GM12878 (cell line): Measurements from ENCODE around the gene EYS. TPM values are rescaled to one million over a fixed set of nuclear protein-coding genes. Genes with fewer than 3 reads are reported as not detected.

Experiments used
- ATAC-seq: fragments of 200-7000 bp; cut with Tn5 transposase; 3 replicates; pipeline ENCODE4 v1.9.1; 2020; ENCODE audit warnings: mild to moderate bottlenecking, moderate library complexity
- BruUV-seq: library from RNA; stranded (reverse); fragments of 400-500 nt; replicated peaks from 2 replicates; lab custom pipeline; 2021; lab: Mats Ljungman, UMichigan
- CTCF ChIA-PET: fragments of 300-600 bp; sonication (Branson Sonifier 250); formaldehyde crosslinking; extraction: SDS; loops from one replicate; lab custom pipeline; 2021; ENCODE audit warnings: inconsistent platforms; lab: Yijun Ruan, JAX
- POLR2A ChIA-PET: fragments of 350-600 bp; formaldehyde crosslinking; extraction: SDS; loops from one replicate; lab custom pipeline; 2021; ENCODE audit warnings: inconsistent platforms; lab: Charles Lee
- RAD21 ChIA-PET: fragments of 300-600 bp; sonication (Branson Sonifier 250); formaldehyde crosslinking; loops from one replicate; lab custom pipeline; 2023; ENCODE audit warnings: antibody characterized with exemption; ENCODE audit not compliant: unreplicated experiment; lab: Charles Lee
- SMC1A ChIA-PET: fragments of 300-600 bp; sonication (Branson Sonifier 250); formaldehyde crosslinking; loops from one replicate; lab custom pipeline; 2023; ENCODE audit not compliant: unreplicated experiment, uncharacterized antibody; lab: Charles Lee
- DNase-seq: peaks from one replicate; pipeline ENCODE4 v3.0.0-alpha.2; 2011; ENCODE audit warnings: low read depth, low spot score
- FAIRE-seq: peaks from 3 replicates; lab custom pipeline; 2011; peaks lifted over from hg19 to GRCh38; lab: Jason Lieb, UNC
- H2AFZ ChIP-seq: 2 replicates; pipeline ENCODE4 v1.6.0; 2011; ENCODE audit warnings: low read depth, low read length, control low read depth; ENCODE audit not compliant: control insufficient read depth
- H3K27ac ChIP-seq: 2 replicates; pipeline ENCODE4 v1.5.1; 2011; ENCODE audit warnings: control low read depth; ENCODE audit not compliant: control insufficient read depth, insufficient read depth
- H3K27me3 ChIP-seq, 2 experiments: replicated peaks in 1 of 2; 2 replicates each; pipeline versions ENCODE4 v1.6.0 to v1.6.1; 2011; ENCODE audit warnings: low read length in 1 of 2; ENCODE audit not compliant: control insufficient read depth in 2 of 2, insufficient read depth in 2 of 2
- H3K36me3 ChIP-seq, 2 experiments: 2 replicates each; pipeline ENCODE4 v1.5.1; 2011; ENCODE audit warnings: low read length in 1 of 2; ENCODE audit not compliant: control insufficient read depth in 2 of 2, insufficient read depth in 2 of 2
- H3K4me1 ChIP-seq: 2 replicates; pipeline ENCODE4 v1.6.1; 2011; ENCODE audit warnings: mild to moderate bottlenecking, low read length, moderate library complexity, mixed read lengths; ENCODE audit not compliant: control insufficient read depth, insufficient read depth
- H3K4me2 ChIP-seq: 2 replicates; pipeline ENCODE4 v1.6.0; 2011; ENCODE audit warnings: control low read depth; ENCODE audit not compliant: control insufficient read depth, insufficient read depth
- H3K4me3 ChIP-seq: fragments of 200-600 bp; sonication (generic); 2 replicates; pipeline ENCODE4 v1.5.1; 2016
- H3K79me2 ChIP-seq: 2 replicates; pipeline ENCODE4 v1.6.0; 2011; ENCODE audit warnings: low read length; ENCODE audit not compliant: control insufficient read depth, insufficient read depth
- H3K9ac ChIP-seq: 2 replicates; pipeline ENCODE4 v1.8.0; 2011; ENCODE audit warnings: low read length, control low read depth, mixed read lengths; ENCODE audit not compliant: control insufficient read depth, insufficient read depth
- H3K9me3 ChIP-seq: replicated peaks from 3 replicates; pipeline ENCODE4 v1.5.1; 2011; ENCODE audit warnings: mild to moderate bottlenecking, low read length; ENCODE audit not compliant: control insufficient read depth, insufficient read depth
- H4K20me1 ChIP-seq: 2 replicates; pipeline ENCODE4 v1.6.0; 2011; ENCODE audit not compliant: control insufficient read depth, insufficient read depth
- TCF12 ChIP-seq: IDR thresholded peaks from 2 replicates; pipeline ENCODE4 v1.6.1; 2011; ENCODE audit warnings: low read depth, mild to moderate bottlenecking, low read length
- WGBS: methylation state at CpG from one replicate; pipeline ENCODE4 v1.1.6; 2016; ENCODE audit warnings: low lambda C conversion rate; ENCODE audit not compliant: insufficient replicate concordance, insufficient coverage; ENCODE audit errors: missing lambda C conversion rate; 5-methylcytosine and 5-hydroxymethylcytosine counted together
- in situ Hi-C: fragments of 300-500 bp; cut with MboI; formaldehyde crosslinking; loops from 9 replicates; pipeline ENCODE4 v1.14.3; 2018; ENCODE audit warnings: mixed read lengths
- intact Hi-C: fragments of 100-400 bp; cut with micrococcal nuclease; formaldehyde crosslinking; loops from one replicate; pipeline ENCODE4 v1.14.2; 2022; ENCODE audit not compliant: unreplicated experiment
- polyA plus RNA-seq, 11 experiments: library from polyadenylated mRNA; depleted of rRNA in 4 of 11; unstranded in 6 of 11; stranded (reverse) in 5 of 11; fragments of >200 nt; fragmentation: Nextera tagmentation in 4 of 11; fragmentation: Illumina TruSeq in 1 of 11; extraction: Ambion mirVana in 4 of 11; extraction: Trizol in 1 of 11; gene quantifications; 1 replicate in 1 of 11; 2 replicates in 10 of 11; pipeline versions ENCODE4 v1.2.1 to v1.2.3, GENCODE V29; 2011 to 2016; ENCODE audit warnings: inconsistent platforms in 2 of 11, missing spikeins in 2 of 11, low read depth in 1 of 11
- total RNA-seq, 4 experiments: library from RNA; depleted of rRNA in 3 of 4; stranded (reverse); fragments of >200 nt in 3 of 4; fragmentation: Illumina TruSeq in 1 of 4; extraction: Trizol in 1 of 4; gene quantifications; 2 replicates each; pipeline versions ENCODE4 v1.2.1 to v1.2.3, GENCODE V29; 2013 to 2021
- TF ChIP-seq, protein P1 (sequence below): IDR thresholded peaks from 2 replicates; pipeline ENCODE4 v1.6.1; 2012; ENCODE audit warnings: improper control_type of control experiment, low read depth, low read length; ENCODE audit not compliant: insufficient replicate concordance
- TF ChIP-seq, protein P2 (sequence below): IDR thresholded peaks from 2 replicates; pipeline ENCODE4 v1.6.1; 2011; ENCODE audit warnings: low read depth, low read length, improper control_type of control experiment, borderline replicate concordance
- TF ChIP-seq, protein P3 (sequence below): fragments of 450-650 bp; IDR thresholded peaks from 2 replicates; pipeline ENCODE4 v1.6.1; 2016; ENCODE audit warnings: mild to moderate bottlenecking
- TF ChIP-seq, protein P4 (sequence below): IDR thresholded peaks from 2 replicates; pipeline ENCODE4 v1.6.1; 2011; ENCODE audit warnings: mild to moderate bottlenecking, low read depth, low read length, moderate library complexity; ENCODE audit not compliant: insufficient replicate concordance

The EYS gene
- total and polyA plus RNA-seq, 10 of the 15 experiments (the other 5 are each of a cell fraction or from before 2014, with no cell fraction given), result under 0.01 to 0.14 (median 0.02) TPM; not detected in 1

DNA sequence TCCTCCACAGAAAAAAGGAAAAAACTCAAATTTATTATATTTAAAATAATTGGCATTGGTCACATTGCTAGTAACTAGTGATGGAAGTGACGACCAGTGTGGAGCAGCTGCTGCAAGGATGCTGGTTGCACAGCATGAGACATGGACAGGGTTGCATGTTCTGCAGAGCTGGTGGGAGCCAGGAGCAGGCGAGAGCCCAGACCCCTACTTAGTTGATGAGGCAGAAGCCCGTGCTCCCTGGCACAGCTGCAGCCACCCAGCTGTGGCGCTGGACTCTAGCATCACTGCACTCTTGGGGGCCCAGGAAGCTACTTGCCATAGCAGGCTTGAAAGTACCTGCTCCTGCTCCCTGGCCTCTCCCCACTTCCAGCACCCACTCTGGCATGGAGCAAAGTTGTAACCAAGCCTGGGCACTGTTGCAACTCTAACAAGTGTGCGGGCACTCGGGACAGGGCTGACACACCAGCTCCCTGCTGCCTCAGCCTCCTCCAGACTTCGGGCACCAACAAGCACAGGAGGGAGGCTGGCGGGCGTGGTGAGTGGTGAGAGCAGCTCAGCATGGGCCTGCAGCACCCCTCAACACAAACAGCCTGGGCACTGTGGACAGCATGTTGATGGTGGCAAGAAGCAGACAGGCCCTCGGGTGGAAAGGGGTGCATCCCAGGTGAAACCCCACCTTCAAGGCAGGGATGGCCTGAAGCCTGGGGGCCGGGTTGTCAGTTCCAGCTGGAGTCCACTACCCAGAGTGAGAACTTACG is 69.6 kb downstream of the EYS start (continued):
- TF ChIP-seq, protein P1, sequence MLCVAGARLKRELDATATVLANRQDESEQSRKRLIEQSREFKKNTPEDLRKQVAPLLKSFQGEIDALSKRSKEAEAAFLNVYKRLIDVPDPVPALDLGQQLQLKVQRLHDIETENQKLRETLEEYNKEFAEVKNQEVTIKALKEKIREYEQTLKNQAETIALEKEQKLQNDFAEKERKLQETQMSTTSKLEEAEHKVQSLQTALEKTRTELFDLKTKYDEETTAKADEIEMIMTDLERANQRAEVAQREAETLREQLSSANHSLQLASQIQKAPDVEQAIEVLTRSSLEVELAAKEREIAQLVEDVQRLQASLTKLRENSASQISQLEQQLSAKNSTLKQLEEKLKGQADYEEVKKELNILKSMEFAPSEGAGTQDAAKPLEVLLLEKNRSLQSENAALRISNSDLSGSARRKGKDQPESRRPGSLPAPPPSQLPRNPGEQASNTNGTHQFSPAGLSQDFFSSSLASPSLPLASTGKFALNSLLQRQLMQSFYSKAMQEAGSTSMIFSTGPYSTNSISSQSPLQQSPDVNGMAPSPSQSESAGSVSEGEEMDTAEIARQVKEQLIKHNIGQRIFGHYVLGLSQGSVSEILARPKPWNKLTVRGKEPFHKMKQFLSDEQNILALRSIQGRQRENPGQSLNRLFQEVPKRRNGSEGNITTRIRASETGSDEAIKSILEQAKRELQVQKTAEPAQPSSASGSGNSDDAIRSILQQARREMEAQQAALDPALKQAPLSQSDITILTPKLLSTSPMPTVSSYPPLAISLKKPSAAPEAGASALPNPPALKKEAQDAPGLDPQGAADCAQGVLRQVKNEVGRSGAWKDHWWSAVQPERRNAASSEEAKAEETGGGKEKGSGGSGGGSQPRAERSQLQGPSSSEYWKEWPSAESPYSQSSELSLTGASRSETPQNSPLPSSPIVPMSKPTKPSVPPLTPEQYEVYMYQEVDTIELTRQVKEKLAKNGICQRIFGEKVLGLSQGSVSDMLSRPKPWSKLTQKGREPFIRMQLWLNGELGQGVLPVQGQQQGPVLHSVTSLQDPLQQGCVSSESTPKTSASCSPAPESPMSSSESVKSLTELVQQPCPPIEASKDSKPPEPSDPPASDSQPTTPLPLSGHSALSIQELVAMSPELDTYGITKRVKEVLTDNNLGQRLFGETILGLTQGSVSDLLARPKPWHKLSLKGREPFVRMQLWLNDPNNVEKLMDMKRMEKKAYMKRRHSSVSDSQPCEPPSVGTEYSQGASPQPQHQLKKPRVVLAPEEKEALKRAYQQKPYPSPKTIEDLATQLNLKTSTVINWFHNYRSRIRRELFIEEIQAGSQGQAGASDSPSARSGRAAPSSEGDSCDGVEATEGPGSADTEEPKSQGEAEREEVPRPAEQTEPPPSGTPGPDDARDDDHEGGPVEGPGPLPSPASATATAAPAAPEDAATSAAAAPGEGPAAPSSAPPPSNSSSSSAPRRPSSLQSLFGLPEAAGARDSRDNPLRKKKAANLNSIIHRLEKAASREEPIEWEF, result no peak
- no peak for TF ChIP-seq TCF12

DNA sequence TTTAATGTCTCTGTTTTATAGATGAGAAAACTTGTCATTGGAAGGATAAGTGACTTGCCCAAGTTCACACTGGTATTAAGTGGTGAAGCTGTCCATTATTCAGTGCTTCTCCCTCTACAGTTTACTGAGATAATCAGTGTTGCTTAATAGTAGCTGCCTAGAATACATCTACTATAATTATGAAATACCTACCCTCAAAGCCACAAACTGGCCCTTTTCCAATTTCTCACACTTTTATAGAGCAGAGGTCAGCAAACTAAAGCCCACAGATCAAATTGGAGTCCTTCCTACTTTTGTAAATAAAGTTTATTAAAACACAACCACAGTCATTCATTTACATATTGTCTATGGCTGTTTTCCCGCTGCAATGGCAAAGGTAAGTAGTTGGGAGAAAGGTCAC is 73.5 kb downstream of the EYS start:
- ATAC-seq (no peak), DNase-seq (no peak)
- SMC1A ChIA-PET, result no interaction called here

More for the DNA sequence above, 73.5 kb downstream of the EYS start:
- FAIRE-seq, result no peak
- in situ Hi-C loops (no loop called here), intact Hi-C loops (no loop called here)
- Histone ChIP-seq H3K79me2 (no peaks in the 10 kb centered on the region), H3K36me3 (no peaks in the 10 kb centered on the region), H3K4me1 (no peaks in the 10 kb centered on the region), H4K20me1 (no peaks in the 10 kb centered on the region), H3K9me3 (no peaks in the 10 kb centered on the region), H2AFZ (no peak overlapping the region), H3K27me3 (no peaks in the 10 kb centered on the region), H3K4me3 (no peak overlapping the region), H3K9ac (no peak overlapping the region), H3K27ac (no peak overlapping the region), H3K4me2 (no peak overlapping the region)
- POLR2A ChIA-PET, result no interaction called here
- RAD21 ChIA-PET, result no interaction called here
- TF ChIP-seq, protein P2, sequence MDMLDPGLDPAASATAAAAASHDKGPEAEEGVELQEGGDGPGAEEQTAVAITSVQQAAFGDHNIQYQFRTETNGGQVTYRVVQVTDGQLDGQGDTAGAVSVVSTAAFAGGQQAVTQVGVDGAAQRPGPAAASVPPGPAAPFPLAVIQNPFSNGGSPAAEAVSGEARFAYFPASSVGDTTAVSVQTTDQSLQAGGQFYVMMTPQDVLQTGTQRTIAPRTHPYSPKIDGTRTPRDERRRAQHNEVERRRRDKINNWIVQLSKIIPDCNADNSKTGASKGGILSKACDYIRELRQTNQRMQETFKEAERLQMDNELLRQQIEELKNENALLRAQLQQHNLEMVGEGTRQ, result no peak
- TF ChIP-seq, protein P3, sequence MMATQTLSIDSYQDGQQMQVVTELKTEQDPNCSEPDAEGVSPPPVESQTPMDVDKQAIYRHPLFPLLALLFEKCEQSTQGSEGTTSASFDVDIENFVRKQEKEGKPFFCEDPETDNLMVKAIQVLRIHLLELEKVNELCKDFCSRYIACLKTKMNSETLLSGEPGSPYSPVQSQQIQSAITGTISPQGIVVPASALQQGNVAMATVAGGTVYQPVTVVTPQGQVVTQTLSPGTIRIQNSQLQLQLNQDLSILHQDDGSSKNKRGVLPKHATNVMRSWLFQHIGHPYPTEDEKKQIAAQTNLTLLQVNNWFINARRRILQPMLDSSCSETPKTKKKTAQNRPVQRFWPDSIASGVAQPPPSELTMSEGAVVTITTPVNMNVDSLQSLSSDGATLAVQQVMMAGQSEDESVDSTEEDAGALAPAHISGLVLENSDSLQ, result no peak
- TF ChIP-seq, protein P4, sequence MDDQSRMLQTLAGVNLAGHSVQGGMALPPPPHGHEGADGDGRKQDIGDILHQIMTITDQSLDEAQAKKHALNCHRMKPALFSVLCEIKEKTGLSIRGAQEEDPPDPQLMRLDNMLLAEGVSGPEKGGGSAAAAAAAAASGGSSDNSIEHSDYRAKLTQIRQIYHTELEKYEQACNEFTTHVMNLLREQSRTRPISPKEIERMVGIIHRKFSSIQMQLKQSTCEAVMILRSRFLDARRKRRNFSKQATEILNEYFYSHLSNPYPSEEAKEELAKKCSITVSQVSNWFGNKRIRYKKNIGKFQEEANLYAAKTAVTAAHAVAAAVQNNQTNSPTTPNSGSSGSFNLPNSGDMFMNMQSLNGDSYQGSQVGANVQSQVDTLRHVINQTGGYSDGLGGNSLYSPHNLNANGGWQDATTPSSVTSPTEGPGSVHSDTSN, result no peak
- WGBS, result 0% methylated on average over 1 of the region's 1 CpG
- BruUV-seq, result no TSS peak
- CTCF ChIA-PET, result no interaction called here
